DOHH2 (cell line): ENCODE data around the gene KISS1R.
"Not testable (repeated sequence)": the region's sequence is repeated elsewhere in the genome, so short reads cannot be mapped to it uniquely, and the experiment has no call there.

Source experiments
- H3F3A ChIP-seq: fragments of 200-600 bp; sonication (generic), shearing (Covaris generic); 2 replicates; pipeline ENCODE4 v1.6.0; 2016; ENCODE audit warnings: antibody characterized with exemption, mild to moderate bottlenecking; ENCODE audit not compliant: control insufficient read depth, insufficient read depth
- H3K27ac ChIP-seq: fragments of 200-600 bp; sonication (generic); 2 replicates; pipeline ENCODE4 v1.5.1; 2014; ENCODE audit warnings: low read depth, mild to moderate bottlenecking, low read length, moderate library complexity
- H3K27me3 ChIP-seq: fragments of 200-600 bp; sonication (generic); 2 replicates; pipeline ENCODE4 v1.6.1; 2014; ENCODE audit warnings: mild to moderate bottlenecking, low read length, mixed read lengths; ENCODE audit not compliant: control insufficient read depth
- H3K36me3 ChIP-seq: fragments of 200-600 bp; sonication (generic); 2 replicates; pipeline ENCODE4 v1.6.1; 2014; ENCODE audit warnings: mild to moderate bottlenecking, low read length, moderate library complexity, mixed read lengths; ENCODE audit not compliant: control insufficient read depth
- H3K4me1 ChIP-seq: fragments of 200-600 bp; sonication (generic); 2 replicates; pipeline ENCODE4 v1.6.1; 2014; ENCODE audit warnings: mild to moderate bottlenecking, low read length, mixed read lengths; ENCODE audit not compliant: control insufficient read depth
- H3K4me2 ChIP-seq: fragments of 200-600 bp; sonication (generic); 2 replicates; pipeline ENCODE4 v1.6.0; 2014; ENCODE audit warnings: mild to moderate bottlenecking, low read length, moderate library complexity
- H3K4me3 ChIP-seq: fragments of 200-600 bp; sonication (generic); 2 replicates; pipeline ENCODE4 v1.5.1; 2014; ENCODE audit warnings: mild to moderate bottlenecking, low read length, mixed read lengths
- H3K79me2 ChIP-seq: fragments of 200-600 bp; sonication (generic); 2 replicates; pipeline ENCODE4 v1.6.1; 2014; ENCODE audit warnings: mild to moderate bottlenecking, low read length, mixed read lengths; ENCODE audit not compliant: control insufficient read depth
- H3K9me2 ChIP-seq: fragments of 200-600 bp; sonication (generic); replicated peaks from 2 replicates; pipeline ENCODE4 v1.6.1; 2014; ENCODE audit warnings: mild to moderate bottlenecking, low read length, mixed read lengths; ENCODE audit not compliant: control insufficient read depth
- H3K9me3 ChIP-seq: fragments of 200-600 bp; sonication (generic); 2 replicates; pipeline ENCODE4 v1.6.1; 2014; ENCODE audit warnings: antibody characterized with exemption, low read length, mixed read lengths; ENCODE audit not compliant: control insufficient read depth, insufficient read depth
- H4K20me1 ChIP-seq: fragments of 200-600 bp; sonication (generic); 2 replicates; pipeline ENCODE4 v1.6.0; 2014; ENCODE audit warnings: low read depth, mild to moderate bottlenecking, antibody characterized with exemption, low read length, moderate library complexity; ENCODE audit not compliant: control insufficient read depth, insufficient read depth
- EZH2phosphoT487 ChIP-seq: fragments of 200-600 bp; sonication (generic); IDR thresholded peaks from 2 replicates; pipeline ENCODE4 v1.6.1; 2017; ENCODE audit warnings: borderline replicate concordance, mild to moderate bottlenecking, antibody characterized with exemption, low read length, moderate library complexity, mixed read lengths
- TF ChIP-seq, protein P1 (sequence below): fragments of 200-600 bp; sonication (generic); IDR thresholded peaks from one replicate; pipeline ENCODE4 v1.5.1; 2014; ENCODE audit warnings: antibody characterized with exemption, mild to moderate bottlenecking, low read depth, low read length; ENCODE audit not compliant: poor library complexity, severe bottlenecking

Gene KISS1R

DNA sequence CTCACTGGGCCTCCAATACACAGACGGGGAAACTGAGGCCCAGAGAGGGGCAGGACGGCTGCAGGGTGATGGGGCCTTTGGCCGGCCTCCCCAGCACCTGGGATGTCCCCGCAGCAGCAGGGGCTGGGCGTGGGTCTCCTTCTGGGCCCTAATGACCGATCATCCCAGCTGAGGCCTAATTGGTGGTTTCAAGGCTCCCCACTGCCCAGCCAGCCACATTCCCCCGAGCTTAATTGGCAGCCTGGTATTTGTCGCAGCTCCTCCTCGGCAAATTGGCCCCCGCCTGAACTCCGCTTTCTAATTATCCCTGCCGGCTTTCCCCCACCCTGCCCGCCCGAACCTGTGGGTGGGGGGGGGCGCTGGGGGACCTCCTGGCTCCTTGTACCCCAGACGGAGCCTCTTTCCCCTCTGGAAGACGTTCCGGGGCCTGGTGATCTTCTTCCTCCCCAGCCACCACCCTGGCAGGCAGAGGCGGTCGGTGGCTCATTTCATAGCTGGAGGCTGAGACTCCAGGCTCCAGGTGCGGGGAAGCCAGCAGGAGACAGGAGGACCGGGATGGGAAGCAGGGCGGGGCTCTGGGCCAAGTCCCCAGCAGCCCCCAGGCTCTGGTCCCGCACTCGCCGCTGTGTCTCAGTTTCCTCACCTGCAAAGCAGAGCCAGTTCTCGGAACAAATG lies 39.8 kb downstream of the KISS1R start:
- Histone ChIP-seq H3K4me1 (peaks cover 19% of the 10 kb centered on the region), H3F3A (no peaks in the 10 kb centered on the region), H3K9me2 (no peaks in the 10 kb centered on the region), H3K27me3 (peaks cover 31% of the 10 kb centered on the region), H4K20me1 (no peaks in the 10 kb centered on the region; the same call in 1 of the 2 replicates), H3K4me3 (no peak overlapping the region), H3K36me3 (no peaks in the 10 kb centered on the region), H3K27ac (no peak overlapping the region), H3K4me2 (no peak overlapping the region), H3K9me3 (no peaks in the 10 kb centered on the region), H3K79me2 (no peaks in the 10 kb centered on the region)
- TF ChIP-seq, protein P1, sequence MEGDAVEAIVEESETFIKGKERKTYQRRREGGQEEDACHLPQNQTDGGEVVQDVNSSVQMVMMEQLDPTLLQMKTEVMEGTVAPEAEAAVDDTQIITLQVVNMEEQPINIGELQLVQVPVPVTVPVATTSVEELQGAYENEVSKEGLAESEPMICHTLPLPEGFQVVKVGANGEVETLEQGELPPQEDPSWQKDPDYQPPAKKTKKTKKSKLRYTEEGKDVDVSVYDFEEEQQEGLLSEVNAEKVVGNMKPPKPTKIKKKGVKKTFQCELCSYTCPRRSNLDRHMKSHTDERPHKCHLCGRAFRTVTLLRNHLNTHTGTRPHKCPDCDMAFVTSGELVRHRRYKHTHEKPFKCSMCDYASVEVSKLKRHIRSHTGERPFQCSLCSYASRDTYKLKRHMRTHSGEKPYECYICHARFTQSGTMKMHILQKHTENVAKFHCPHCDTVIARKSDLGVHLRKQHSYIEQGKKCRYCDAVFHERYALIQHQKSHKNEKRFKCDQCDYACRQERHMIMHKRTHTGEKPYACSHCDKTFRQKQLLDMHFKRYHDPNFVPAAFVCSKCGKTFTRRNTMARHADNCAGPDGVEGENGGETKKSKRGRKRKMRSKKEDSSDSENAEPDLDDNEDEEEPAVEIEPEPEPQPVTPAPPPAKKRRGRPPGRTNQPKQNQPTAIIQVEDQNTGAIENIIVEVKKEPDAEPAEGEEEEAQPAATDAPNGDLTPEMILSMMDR: no peak
- no peak for TF ChIP-seq EZH2phosphoT487

GRCh38 chr19:957578-957977 lies 40.4 kb downstream of the KISS1R start:
- H3K9me2 ChIP-seq: not testable (repeated sequence)

DNA sequence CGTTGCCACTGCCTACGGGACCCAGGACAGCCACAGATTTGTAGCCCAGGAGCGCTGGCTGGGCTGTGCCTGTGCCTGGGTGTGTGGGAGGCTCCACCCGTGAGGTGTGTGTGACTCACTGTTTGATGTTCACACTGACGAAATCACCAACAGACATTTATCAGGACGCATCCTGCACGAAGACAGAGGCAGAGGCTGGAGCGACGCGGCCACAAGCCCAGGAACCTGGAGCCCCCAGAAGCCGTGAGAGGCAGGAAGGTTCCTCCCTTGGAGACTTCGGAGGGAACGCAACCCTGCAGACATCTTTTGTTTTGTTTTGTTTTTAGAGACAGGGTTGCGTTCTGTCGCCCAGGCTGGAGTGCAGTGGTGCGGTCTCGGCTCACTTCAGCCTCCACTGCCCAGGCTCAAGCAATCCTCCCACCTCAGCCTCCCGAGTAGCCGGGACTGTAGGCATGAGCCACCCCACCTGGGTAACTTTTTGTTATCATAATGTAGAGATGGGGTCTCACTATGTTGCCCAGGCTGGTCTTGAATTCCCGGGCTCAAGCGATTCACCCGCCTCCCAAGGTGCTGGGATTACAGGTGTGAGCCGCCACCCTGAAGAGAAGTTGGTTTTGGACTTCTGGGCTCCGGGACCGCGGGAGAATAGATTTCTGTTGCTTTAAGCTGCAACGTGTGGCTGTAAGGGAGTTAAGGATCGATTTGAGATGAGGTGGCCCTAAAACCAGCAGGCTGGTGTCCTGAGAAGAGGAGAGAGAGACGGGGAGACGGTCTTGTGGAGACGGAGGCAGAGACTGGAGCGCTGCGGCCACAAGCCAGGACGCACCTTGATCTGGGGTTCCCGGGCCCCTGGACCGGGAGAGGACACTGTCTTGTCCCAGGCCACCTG lies 42.1 kb downstream of the KISS1R start:
- H3K27me3 ChIP-seq: peaks cover 8% of the 10 kb centered on the region
- no peaks in the 10 kb centered on the region for H3K9me2 ChIP-seq
- no peaks in the 10 kb centered on the region; the same call in 1 of the 2 replicates for H3K4me1 ChIP-seq
- no peaks in the 10 kb centered on the region; the same call in 1 of the 2 replicates for H4K20me1 ChIP-seq
- H3F3A ChIP-seq: no peaks in the 10 kb centered on the region
- no peak overlapping the region for H3K4me2 ChIP-seq
- no peak overlapping the region for H3K27ac ChIP-seq
- TF ChIP-seq, protein P1: no peak
- no peak overlapping the region for H3K4me3 ChIP-seq
- H3K79me2 ChIP-seq: no peaks in the 10 kb centered on the region
- H3K9me3 ChIP-seq: no peaks in the 10 kb centered on the region
- H3K36me3 ChIP-seq: no peaks in the 10 kb centered on the region

More at GRCh38 chr19:957578-957977, 40.4 kb downstream of the KISS1R start:
- not testable (repeated sequence) for H3K9me3 ChIP-seq, H3K4me2 ChIP-seq, H3K4me3 ChIP-seq, H3K79me2 ChIP-seq, H4K20me1 ChIP-seq, H3K36me3 ChIP-seq, H3F3A ChIP-seq, H3K27ac ChIP-seq
- peaks cover 12% of the 10 kb centered on the region for H3K4me1 ChIP-seq
- peaks cover 25% of the 10 kb centered on the region for H3K27me3 ChIP-seq

DNA sequence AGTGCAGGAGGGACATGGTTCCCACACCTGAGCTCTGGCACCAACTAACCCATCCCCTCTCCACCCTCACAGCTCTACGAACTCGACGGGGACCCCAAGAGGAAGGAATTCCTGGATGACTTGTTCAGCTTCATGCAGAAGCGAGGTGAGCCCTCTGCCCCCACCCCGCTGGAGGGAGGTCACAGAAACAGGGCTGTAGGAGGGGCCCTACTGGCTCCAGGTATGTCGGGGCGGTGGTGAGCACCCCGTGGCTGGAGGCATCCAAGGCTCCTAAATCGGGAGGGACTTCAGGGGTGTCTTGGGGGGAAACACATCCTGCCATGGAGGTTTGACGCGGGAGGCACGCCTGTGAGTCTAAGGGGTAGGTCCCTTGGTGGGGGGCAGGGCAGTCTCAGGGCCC lies 42.9 kb downstream of the KISS1R start:
- Histone ChIP-seq H3K9me2 (no peaks in the 10 kb centered on the region), H3K79me2 (no peaks in the 10 kb centered on the region), H3K4me1 (no peaks in the 10 kb centered on the region), H3K4me2 (no peak overlapping the region), H3F3A (no peaks in the 10 kb centered on the region), H3K27me3 (peaks cover under 1% of the 10 kb centered on the region; the same call in 1 of the 2 replicates), H3K27ac (no peak overlapping the region), H3K4me3 (no peak overlapping the region), H3K9me3 (no peaks in the 10 kb centered on the region), H3K36me3 (no peaks in the 10 kb centered on the region), H4K20me1 (no peaks in the 10 kb centered on the region)
- TF ChIP-seq, protein P1: no peak
- no peak for TF ChIP-seq EZH2phosphoT487
